A673 (cell line): ENCODE data around the gene GRAMD1B. TPM values are rescaled to one million over a fixed set of nuclear protein-coding genes. Genes with fewer than 3 reads are reported as not detected.
"Not testable (repeated sequence)": the region's sequence is repeated elsewhere in the genome, so short reads cannot be mapped to it uniquely, and the experiment has no call there.

ENCODE experiments used
- BruUV-seq: library from RNA; stranded (reverse); fragments of 400-500 nt; replicated peaks from 2 replicates; lab custom pipeline; 2021; lab: Mats Ljungman, UMichigan
- CTCF ChIA-PET: fragments of 300-600 bp; sonication (Branson Sonifier 250); formaldehyde crosslinking; loops from one replicate; lab custom pipeline; 2022; ENCODE audit warnings: antibody characterized with exemption; lab: Charles Lee
- POLR2A ChIA-PET: fragments of 300-600 bp; sonication (Branson Sonifier 250); formaldehyde crosslinking; loops from one replicate; lab custom pipeline; 2022; ENCODE audit warnings: antibody characterized with exemption; ENCODE audit not compliant: low non-redundant PET; lab: Charles Lee
- DNase-seq: peaks from one replicate; pipeline ENCODE4 v3.0.0-alpha.2; 2015; ENCODE audit warnings: low spot score
- H3K27ac ChIP-seq: fragments of 200-600 bp; sonication (generic); 2 replicates; pipeline ENCODE4 v1.5.1; 2016; ENCODE audit warnings: mixed run types, low read depth, mild to moderate bottlenecking, mixed read lengths, antibody characterized with exemption, low read length; ENCODE audit not compliant: poor library complexity, severe bottlenecking
- H3K27me3 ChIP-seq: fragments of 200-600 bp; sonication (generic); replicated peaks from 2 replicates; pipeline ENCODE4 v1.6.1; 2017; ENCODE audit warnings: mixed run types, low read depth, mild to moderate bottlenecking, mixed read lengths, antibody characterized with exemption, low read length; ENCODE audit not compliant: insufficient read depth, poor library complexity
- H3K36me3 ChIP-seq: fragments of 200-600 bp; sonication (generic); 2 replicates; pipeline ENCODE4 v1.6.1; 2016; ENCODE audit warnings: mixed run types, mild to moderate bottlenecking, mixed read lengths, antibody characterized with exemption, low read length; ENCODE audit not compliant: insufficient read depth, poor library complexity, severe bottlenecking
- H3K4me1 ChIP-seq: fragments of 200-600 bp; sonication (generic); 2 replicates; pipeline ENCODE4 v1.6.1; 2017; ENCODE audit warnings: mixed run types, mild to moderate bottlenecking, mixed read lengths, antibody characterized with exemption, low read length; ENCODE audit not compliant: insufficient read depth, poor library complexity, severe bottlenecking
- H3K4me3 ChIP-seq: fragments of 200-600 bp; sonication (generic); 2 replicates; pipeline ENCODE4 v1.5.1; 2016; ENCODE audit warnings: low read depth, mixed run types, mild to moderate bottlenecking, mixed read lengths, low read length; ENCODE audit not compliant: poor library complexity, severe bottlenecking
- H3K9me3 ChIP-seq: fragments of 200-600 bp; sonication (generic); 2 replicates; pipeline ENCODE4 v1.6.1; 2016; ENCODE audit warnings: mixed run types, low read depth, mild to moderate bottlenecking, mixed read lengths, antibody characterized with exemption, low read length; ENCODE audit not compliant: poor library complexity, severe bottlenecking
- EZH2 ChIP-seq: fragments of 200-600 bp; sonication (generic); IDR thresholded peaks from 2 replicates; pipeline ENCODE4 v1.6.1; 2017; ENCODE audit warnings: borderline replicate concordance, low read depth, mild to moderate bottlenecking, mixed read lengths, antibody characterized with exemption, low read length; ENCODE audit not compliant: poor library complexity, severe bottlenecking
- intact Hi-C: fragments of 100-400 bp; cut with micrococcal nuclease; formaldehyde crosslinking; loops from one replicate; pipeline ENCODE4 v1.10.0; 2022; ENCODE audit not compliant: unreplicated experiment
- total RNA-seq: library from RNA; stranded (reverse); gene quantifications from 2 replicates; pipeline ENCODE4 v1.2.3, GENCODE V29; 2021
- TF ChIP-seq, protein P1 (sequence below): fragments of 300-800, 200-600 bp; sonication (generic); conservative IDR thresholded peaks from 2 replicates; pipeline ENCODE4 v1.5.1; 2017; ENCODE audit warnings: low read depth, mild to moderate bottlenecking, antibody characterized with exemption, low read length, moderate library complexity, mixed read lengths

Gene GRAMD1B
- total RNA-seq, 1 experiment from 2014 or later: 13.0 TPM

DNA sequence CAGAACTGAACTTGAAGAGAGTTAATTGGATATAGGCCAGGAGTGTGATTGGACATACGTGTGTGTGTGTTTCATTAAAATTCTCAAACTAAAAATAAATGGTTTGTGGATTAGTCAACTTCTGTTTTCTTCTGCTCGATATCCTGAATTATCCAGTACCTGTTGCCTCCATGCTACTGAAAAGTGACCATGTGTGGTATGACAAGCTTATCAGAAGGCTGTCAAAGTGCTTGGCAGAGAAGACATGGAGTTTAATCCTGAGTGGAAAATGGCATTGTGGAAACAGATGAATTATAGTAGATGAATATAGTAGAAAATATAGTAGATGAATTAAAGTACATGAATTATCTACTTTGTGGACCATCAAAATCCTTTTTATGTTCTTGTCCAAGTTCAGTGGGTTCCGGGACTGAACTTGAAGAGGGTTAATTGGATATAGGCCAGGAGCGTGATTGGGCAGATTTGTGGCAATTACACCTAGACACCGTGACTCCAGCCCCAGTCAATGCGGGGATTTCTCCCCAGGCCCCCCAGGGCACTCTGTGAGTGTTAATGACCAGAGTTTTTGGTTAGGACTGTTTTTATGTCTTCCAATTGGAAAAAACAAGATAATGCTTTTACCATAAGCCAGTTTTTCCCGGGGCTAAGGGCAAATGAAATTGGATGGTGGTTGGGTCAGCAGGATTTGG, 30.1 kb downstream of the GRAMD1B start:
- H3K27ac ChIP-seq: no peak overlapping the region
- no TSS peak for BruUV-seq
- no peak for TF ChIP-seq EZH2
- TF ChIP-seq, protein P1, sequence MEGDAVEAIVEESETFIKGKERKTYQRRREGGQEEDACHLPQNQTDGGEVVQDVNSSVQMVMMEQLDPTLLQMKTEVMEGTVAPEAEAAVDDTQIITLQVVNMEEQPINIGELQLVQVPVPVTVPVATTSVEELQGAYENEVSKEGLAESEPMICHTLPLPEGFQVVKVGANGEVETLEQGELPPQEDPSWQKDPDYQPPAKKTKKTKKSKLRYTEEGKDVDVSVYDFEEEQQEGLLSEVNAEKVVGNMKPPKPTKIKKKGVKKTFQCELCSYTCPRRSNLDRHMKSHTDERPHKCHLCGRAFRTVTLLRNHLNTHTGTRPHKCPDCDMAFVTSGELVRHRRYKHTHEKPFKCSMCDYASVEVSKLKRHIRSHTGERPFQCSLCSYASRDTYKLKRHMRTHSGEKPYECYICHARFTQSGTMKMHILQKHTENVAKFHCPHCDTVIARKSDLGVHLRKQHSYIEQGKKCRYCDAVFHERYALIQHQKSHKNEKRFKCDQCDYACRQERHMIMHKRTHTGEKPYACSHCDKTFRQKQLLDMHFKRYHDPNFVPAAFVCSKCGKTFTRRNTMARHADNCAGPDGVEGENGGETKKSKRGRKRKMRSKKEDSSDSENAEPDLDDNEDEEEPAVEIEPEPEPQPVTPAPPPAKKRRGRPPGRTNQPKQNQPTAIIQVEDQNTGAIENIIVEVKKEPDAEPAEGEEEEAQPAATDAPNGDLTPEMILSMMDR: no peak
- CTCF ChIA-PET: no interaction called here
- intact Hi-C loops: no loop called here
- H3K27me3 ChIP-seq: no peaks in the 10 kb centered on the region
- H3K4me3 ChIP-seq: no peak overlapping the region
- DNase-seq: no peak
- no peaks in the 10 kb centered on the region for H3K4me1 ChIP-seq
- H3K36me3 ChIP-seq: no peaks in the 10 kb centered on the region
- POLR2A ChIA-PET: no interaction called here
- no peaks in the 10 kb centered on the region for H3K9me3 ChIP-seq

DNA sequence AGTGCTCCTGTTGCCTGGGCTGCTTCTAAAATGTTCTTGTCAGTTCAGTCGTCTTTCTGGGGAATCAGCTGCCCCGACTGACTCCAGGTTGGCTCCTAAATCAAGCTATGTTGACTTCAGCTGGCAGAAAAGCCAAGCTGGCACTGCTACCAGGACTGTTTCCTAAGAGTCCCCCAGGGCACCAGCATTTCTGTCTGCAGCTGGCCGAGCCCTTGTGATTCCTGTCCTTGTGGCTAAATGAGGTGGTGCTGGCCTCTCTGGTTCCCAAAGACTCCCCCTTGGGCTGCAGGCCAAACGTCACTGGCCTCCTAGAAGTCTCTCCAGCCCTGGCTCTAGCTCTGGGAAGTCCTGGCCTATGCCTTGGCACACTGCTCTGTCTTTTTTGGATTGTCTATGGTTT, 31.1 kb downstream of the GRAMD1B start:
- no TSS peak for BruUV-seq
- Histone ChIP-seq H3K4me3 (no peak overlapping the region), H3K27me3 (no peaks in the 10 kb centered on the region), H3K36me3 (no peaks in the 10 kb centered on the region), H3K9me3 (no peaks in the 10 kb centered on the region), H3K4me1 (no peaks in the 10 kb centered on the region), H3K27ac (no peak overlapping the region)
- DNase-seq: no peak
- intact Hi-C loops: no loop called here
- POLR2A ChIA-PET: no interaction called here
- TF ChIP-seq EZH2: no peak
- TF ChIP-seq, protein P1: no peak
- CTCF ChIA-PET: interaction anchor here (0.7 kb wide), 1 partner anchor 33 kb away, joined by 3 read pairs; no protein-coding TSS in a partner anchor

- CTCF ChIA-PET, H3K9me3 ChIP-seq, H3K4me3 ChIP-seq, H3K27me3 ChIP-seq, H3K4me1 ChIP-seq, intact Hi-C loops, H3K36me3 ChIP-seq, BruUV-seq, H3K27ac ChIP-seq, DNase-seq, POLR2A ChIA-PET: not testable (repeated sequence)
Measured at GRCh38 chr11:123465667-123466066, 35.6 kb downstream of the GRAMD1B start.

- CTCF ChIA-PET, BruUV-seq, H3K4me1 ChIP-seq, H3K27ac ChIP-seq, H3K9me3 ChIP-seq, intact Hi-C loops, H3K36me3 ChIP-seq, H3K4me3 ChIP-seq, DNase-seq, POLR2A ChIA-PET, H3K27me3 ChIP-seq: not testable (repeated sequence)
Measured at GRCh38 chr11:123466172-123466571, 36.1 kb downstream of the GRAMD1B start.
